C4-2B (cell line): ENCODE data around the gene LRP6.

ENCODE experiments used
- CTCF ChIP-seq: fragments of 450-650 bp; conservative IDR thresholded peaks from 2 replicates; pipeline ENCODE4 v1.5.1; 2017; ENCODE audit warnings: mild to moderate bottlenecking
- ZFX ChIP-seq: fragments of 450-650 bp; IDR thresholded peaks from 2 replicates; pipeline ENCODE4 v1.6.1; 2017

GRCh38 chr12:12086362-12086761 lies 180.5 kb downstream of the LRP6 start:
- no peak for TF ChIP-seq CTCF
- TF ChIP-seq ZFX, result no peak
